Placental pericyte (primary cell): Measurements from ENCODE around the gene MRPL38. TPM values are rescaled to one million over a fixed set of nuclear protein-coding genes. Genes with fewer than 3 reads are reported as not detected.

Experiments
- total RNA-seq: library from RNA; depleted of rRNA; stranded (reverse); fragments of >200 nt; gene quantifications from 2 replicates; pipeline ENCODE4 v1.2.3, GENCODE V29; 2012

Gene MRPL38
- total RNA-seq: 35.5 and 44.2 TPM in 2 replicates

GRCh38 chr17:75904749-75905521 is at the start of gene MRPL38:
TSS of gene MRPL38 (minus strand) at chr17:75904884. CDS start at chr17:75904875, 9 bp downstream.

GRCh38 chr17:75940727-75941441 is 36.2 kb upstream of the MRPL38 start, which contains the start of gene FBF1:
TSS of gene FBF1 (minus strand) at chr17:75941042. CDS start at chr17:75938149, 2,893 bp downstream.

GRCh38 chr17:75896415-75897159 is 8.1 kb downstream of the MRPL38 start, which contains the start of gene TRIM65:
TSS of gene TRIM65 (minus strand) at chr17:75896951. CDS start at chr17:75896937, 14 bp downstream.

GRCh38 chr17:75878174-75878998 is 26.3 kb downstream of the MRPL38 start, which contains the start of gene TRIM47:
TSS of gene TRIM47 (minus strand) at chr17:75878581. CDS start at chr17:75878548, 33 bp downstream.

GRCh38 chr17:75855310-75856061 is 49.2 kb downstream of the MRPL38 start, which contains the start of gene WBP2:
TSS of gene WBP2 (minus strand) at chr17:75855335. CDS start at chr17:75855297, 38 bp downstream.

Other genes starting within 250 kb of the MRPL38 start
- 21.7 and 22.6 TPM in 2 replicates for gene RECQL5, start 237.7 kb downstream of the MRPL38 start, total RNA-seq
- gene SAP30BP, start 237.5 kb downstream of the MRPL38 start, total RNA-seq: 66.6 and 75.9 TPM in 2 replicates
- gene ITGB4, start 183.4 kb downstream of the MRPL38 start, total RNA-seq: 0.44 and 0.57 TPM in 2 replicates
- gene GALK1, start 139.7 kb downstream of the MRPL38 start, total RNA-seq: 24.7 and 37.7 TPM in 2 replicates
- gene UNK, start 120.1 kb downstream of the MRPL38 start, total RNA-seq: 15.3 and 24.6 TPM in 2 replicates
- gene UNC13D, start 60.5 kb downstream of the MRPL38 start, total RNA-seq: 1.8 and 2.3 TPM in 2 replicates
- gene WBP2, start 49.5 kb downstream of the MRPL38 start, total RNA-seq: 23.0 and 64.6 TPM in 2 replicates
- gene TRIM47, start 26.3 kb downstream of the MRPL38 start, total RNA-seq: 15.3 and 18.6 TPM in 2 replicates
- 14.4 and 26.5 TPM in 2 replicates for gene TRIM65, start 7.9 kb downstream of the MRPL38 start, total RNA-seq
- 5.3 and 14.7 TPM in 2 replicates for gene FBF1, start 36.2 kb upstream of the MRPL38 start, total RNA-seq
- 43.1 and 66.6 TPM in 2 replicates for gene ACOX1, start 74.3 kb upstream of the MRPL38 start, total RNA-seq
- gene TEN1, start 74.4 kb upstream of the MRPL38 start, total RNA-seq: 15.3 and 18.6 TPM in 2 replicates
- 0.66 and 1.9 TPM in 2 replicates for gene CDK3, start 96.0 kb upstream of the MRPL38 start, total RNA-seq
- 0.29 TPM in 1 of 2 replicates, not detected in the other for gene EVPL, start 122.4 kb upstream of the MRPL38 start, total RNA-seq
- 36.9 and 48.4 TPM in 2 replicates for gene SRP68, start 167.6 kb upstream of the MRPL38 start, total RNA-seq
- gene GALR2, start 169.9 kb upstream of the MRPL38 start, total RNA-seq: 0.14 and 0.22 TPM in 2 replicates
- not detected in 2 replicates for gene ZACN, start 174.3 kb upstream of the MRPL38 start, total RNA-seq
- gene EXOC7, start 198.9 kb upstream of the MRPL38 start, total RNA-seq: 96.9 and 131 TPM in 2 replicates
- not detected in 2 replicates for gene FOXJ1, start 236.4 kb upstream of the MRPL38 start, total RNA-seq